GM23248 (cell line): ENCODE results near the gene SSBP2.

ENCODE experiments used
- EZH2 ChIP-seq: fragments of 200-600 bp; sonication (generic); IDR thresholded peaks from 2 replicates; pipeline ENCODE4 v1.6.1; 2018; ENCODE audit warnings: antibody characterized with exemption, mild to moderate bottlenecking; ENCODE audit not compliant: insufficient read depth, poor library complexity, severe bottlenecking
- EZH2phosphoT487 ChIP-seq: fragments of 200-600 bp; sonication (generic); IDR thresholded peaks from 2 replicates; pipeline ENCODE4 v1.6.1; 2018; ENCODE audit warnings: antibody characterized with exemption, moderate library complexity, mild to moderate bottlenecking, low read depth; ENCODE audit not compliant: insufficient read depth

DNA sequence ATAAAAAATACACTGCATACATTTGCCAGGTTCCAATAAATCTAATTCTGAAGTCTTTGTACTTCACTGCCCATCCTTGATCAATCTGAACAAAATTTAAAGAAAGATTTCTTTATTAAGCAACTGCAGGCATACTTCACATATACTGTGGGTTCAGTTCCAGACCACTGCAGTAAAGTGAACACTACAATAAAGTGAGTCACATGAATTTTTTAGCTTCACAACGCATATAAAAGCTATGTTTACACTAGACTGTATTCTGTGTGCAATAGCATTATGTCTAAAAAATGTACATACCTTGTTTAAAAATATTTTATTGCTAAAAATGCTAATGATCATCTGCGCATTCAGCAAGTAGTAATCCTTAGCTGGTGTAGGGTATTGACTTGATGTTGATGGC, 52.1 kb downstream of the SSBP2 start:
- TF ChIP-seq EZH2phosphoT487 = no peak
- TF ChIP-seq EZH2 = no peak
